Measurements from ENCODE around the gene HOXD1.

HOXD1 gene

DNA sequence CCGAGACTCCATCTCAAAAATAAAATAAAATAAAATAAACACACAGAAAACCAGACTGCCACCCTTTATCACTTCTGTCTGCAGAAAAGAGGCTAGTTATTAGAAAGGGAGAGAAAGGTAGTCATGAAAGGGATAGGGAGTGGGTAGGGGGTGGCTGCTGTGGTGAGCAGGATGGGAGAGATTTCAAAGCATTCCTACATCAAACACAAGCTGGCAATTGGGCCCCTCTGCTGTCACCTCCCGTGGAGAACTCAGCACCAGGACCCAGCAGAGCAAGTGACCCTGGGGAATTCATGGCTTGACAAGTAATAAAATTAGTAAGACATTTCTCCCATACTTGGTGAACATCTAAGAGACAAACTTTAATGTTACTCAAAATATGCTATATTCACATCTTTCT, 3.7 kb upstream of the HOXD1 start:
- DNase-seq (ENCODE audit: low spot score), result no peak

DNA sequence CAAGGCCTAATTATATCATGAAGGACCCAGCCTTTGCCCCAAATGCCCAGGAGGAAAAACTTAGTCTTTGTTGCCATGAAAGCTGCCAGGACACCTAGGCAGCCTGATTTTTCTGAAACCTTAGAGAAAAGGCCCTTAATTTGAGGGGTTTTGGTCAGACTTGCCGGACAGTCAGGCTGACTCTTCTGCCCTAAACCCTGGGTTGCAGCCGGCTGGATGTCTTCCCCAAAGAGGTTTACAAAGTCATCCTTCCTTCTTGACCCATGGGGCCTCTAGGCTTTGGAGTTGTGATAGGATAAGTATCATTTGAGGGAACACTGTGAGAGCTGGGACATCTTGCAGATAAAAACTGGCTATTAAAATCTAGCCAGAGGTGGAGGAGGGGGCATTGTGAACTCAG, 2.4 kb upstream of the HOXD1 start:
- DNase-seq (ENCODE audit: low spot score), result no peak

DNA sequence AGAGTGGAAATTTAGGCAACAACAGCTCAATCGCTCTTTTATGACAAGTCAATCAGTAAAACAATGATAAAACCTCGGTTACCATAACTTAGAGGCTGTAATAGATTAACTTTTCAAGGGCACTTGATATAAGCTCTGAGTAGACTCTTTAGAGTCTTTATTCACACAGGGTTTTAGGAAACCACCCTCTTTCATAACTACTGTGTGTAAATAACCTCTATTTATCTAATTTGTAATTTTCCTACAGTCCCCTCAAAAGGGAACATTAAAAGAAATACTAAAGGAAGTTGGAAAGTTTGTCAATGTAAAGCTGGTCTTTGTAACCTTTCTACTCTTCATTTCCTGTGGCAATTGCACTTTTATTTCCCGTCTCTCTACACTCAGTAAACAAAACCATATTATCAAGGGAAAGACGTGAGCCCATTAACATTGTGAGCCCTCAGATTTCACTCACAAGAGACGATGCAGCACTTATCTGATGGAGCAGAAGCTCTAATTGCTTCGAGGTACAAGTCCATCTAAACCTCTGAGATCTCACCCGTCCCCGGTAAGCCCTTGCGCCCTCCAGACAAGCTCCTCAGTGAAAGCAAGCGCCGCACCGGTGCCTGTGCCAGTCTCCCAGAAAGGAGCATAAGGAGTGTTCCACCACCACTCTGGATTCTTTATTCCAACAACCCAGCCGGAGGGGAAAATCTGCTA, 1.1 kb upstream of the HOXD1 start:
- DNase-seq (ENCODE audit: low spot score), result no peak

DNA sequence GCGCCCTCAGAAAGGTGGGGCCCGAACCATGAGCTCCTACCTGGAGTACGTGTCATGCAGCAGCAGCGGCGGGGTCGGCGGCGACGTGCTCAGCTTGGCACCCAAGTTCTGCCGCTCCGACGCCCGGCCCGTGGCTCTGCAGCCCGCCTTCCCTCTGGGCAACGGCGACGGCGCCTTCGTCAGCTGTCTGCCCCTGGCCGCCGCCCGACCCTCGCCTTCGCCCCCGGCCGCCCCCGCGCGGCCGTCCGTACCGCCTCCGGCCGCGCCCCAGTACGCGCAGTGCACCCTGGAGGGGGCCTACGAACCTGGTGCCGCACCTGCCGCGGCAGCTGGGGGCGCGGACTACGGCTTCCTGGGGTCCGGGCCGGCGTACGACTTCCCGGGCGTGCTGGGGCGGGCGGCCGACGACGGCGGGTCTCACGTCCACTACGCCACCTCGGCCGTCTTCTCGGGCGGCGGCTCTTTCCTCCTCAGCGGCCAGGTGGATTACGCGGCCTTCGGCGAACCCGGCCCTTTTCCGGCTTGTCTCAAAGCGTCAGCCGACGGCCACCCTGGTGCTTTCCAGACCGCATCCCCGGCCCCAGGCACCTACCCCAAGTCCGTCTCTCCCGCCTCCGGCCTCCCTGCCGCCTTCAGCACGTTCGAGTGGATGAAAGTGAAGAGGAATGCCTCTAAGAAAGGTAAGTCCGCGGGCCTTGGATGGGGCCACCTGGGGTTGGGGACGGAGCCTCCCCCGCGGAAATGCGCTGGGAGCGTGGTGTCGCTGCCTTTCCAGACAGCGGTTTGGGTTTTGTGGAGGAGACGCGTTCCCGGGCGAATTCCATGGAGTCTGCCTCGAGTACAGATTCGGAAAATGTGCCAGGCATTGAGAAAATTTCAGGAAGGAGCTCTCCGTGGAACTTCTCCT, 559 bp downstream of the HOXD1 start:
- no peak for DNase-seq (ENCODE audit: low spot score)

DNA sequence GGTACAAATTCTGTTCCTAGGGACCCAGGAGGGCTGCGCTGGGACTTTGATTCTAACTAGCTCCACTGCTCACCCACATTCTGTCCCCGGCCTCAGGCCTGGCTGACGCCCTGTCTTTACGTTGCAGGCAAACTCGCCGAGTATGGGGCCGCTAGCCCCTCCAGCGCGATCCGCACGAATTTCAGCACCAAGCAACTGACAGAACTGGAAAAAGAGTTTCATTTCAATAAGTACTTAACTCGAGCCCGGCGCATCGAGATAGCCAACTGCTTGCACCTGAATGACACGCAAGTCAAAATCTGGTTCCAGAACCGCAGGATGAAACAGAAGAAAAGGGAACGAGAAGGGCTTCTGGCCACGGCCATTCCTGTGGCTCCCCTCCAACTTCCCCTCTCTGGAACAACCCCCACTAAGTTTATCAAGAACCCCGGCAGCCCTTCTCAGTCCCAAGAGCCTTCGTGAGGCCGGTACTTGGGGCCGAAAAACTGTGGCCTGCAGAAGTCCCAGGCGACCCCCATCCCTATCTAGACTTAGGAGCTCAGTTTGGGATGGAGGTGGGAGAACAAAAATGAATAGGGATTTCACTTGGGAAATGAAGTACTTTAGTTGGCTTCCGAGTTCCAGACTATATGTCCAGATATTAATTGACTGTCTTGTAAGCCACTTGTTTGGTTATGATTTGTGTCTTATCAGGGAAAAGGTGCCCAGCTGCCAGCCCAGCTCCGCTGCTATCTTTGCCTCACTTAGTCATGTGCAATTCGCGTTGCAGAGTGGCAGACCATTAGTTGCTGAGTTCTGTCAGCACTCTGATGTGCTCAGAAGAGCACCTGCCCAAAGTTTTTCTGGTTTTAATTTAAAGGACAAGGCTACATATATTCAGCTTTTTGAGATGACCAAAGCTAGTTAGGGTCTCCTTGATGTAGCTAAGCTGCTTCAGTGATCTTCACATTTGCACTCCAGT, 1.5 kb downstream of the HOXD1 start:
- no peak for DNase-seq (ENCODE audit: low spot score)

DNA sequence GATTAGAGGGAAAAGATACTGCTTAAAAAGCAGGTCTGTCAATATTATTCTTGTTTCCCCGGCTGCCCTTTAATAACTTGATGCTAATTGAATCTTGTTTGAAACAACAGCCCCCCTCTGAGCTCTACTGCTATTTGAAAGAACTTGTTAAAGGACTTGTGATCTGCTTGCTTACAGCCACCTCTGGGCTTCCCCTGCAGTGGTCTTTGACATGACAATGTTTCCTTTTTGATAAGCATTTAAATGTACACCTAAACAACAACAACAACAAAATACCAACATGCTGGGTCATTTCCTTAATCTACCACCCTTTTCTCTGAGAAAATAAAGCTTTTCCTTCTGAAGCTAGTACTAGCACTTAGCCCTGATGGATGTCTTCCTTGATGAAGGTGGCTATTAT, 3.9 kb downstream of the HOXD1 start:
- no peak for DNase-seq (ENCODE audit: low spot score)

DNA sequence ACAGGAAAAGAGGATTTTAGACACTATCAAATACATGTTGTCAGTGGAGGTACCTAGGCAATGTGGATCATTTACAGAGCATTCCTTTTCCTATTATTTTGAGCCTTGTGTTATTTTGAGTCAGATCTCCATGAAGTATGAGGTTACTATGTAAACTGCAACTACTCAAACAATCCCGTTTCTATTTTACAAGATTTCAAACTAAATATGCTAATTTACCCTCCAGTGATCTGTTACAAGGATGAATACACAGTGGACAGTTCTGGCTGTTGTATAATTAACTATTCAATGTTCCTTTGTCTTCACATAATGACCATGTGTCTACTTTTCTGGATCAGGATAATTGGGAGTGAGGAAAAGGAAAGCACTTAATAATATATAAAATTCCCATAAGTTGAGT, 4.6 kb downstream of the HOXD1 start:
- DNase-seq (ENCODE audit: low spot score), result no peak

DNA sequence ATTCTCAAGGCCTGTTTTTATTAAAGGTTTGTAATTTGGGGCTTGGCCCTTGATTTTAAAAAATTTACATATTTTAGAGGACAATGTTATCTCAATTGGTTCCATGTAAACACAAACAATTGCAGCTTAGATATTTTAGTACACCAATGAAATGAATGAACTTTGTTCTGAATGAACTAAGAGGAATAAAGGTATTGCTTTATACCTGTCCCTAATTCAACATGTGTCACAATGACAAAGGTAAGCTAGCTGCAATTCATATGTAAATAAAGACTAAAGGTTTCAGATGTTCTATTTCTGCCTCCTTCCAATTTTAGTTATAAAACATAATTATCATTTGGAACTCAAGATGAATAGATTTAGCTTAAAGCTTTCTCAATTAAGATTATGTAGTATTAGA, 11.4 kb downstream of the HOXD1 start:
- DNase-seq (ENCODE audit: low spot score), result no peak

DNA sequence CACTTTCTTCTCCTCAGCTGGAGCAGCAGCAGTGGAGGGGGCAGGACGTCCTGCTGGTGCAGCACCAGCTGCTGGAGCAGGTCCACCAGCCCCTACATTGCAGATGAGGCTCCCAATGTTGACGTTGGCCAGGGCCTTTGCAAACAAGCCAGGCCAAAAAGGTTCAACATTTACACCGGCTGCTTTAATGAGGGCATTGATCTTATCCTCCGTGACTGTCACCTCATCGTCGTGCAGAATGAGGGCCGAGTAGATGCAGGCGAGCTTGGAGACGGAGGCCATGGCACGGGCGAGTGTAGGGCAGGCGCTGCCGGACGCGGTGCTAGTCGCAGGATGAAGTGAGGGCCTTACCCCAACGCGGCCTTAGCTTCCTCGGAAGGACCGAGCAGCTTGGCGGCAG, 12.5 kb downstream of the HOXD1 start:
- no peak for DNase-seq (ENCODE audit: low spot score)

DNA sequence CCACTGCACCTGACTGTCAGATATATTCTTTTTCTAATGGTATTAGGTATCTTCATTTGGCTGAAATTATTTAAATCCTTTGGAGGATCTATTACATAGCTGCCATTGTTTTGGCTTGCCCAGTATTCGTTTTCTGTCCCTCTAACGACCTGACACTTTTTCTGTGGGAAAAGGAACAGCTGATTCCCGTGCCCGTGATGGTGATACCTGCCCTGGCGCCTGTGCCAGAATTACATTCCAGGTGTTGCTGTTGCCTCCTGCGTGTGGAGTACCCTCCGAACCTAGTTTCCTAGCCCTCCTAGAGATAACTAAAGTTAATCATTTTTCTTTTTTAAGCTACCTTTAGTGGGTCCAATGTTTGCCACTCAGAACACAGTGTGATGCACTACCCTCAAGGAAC, 14.0 kb downstream of the HOXD1 start:
- no peak for DNase-seq (ENCODE audit: low spot score)

DNA sequence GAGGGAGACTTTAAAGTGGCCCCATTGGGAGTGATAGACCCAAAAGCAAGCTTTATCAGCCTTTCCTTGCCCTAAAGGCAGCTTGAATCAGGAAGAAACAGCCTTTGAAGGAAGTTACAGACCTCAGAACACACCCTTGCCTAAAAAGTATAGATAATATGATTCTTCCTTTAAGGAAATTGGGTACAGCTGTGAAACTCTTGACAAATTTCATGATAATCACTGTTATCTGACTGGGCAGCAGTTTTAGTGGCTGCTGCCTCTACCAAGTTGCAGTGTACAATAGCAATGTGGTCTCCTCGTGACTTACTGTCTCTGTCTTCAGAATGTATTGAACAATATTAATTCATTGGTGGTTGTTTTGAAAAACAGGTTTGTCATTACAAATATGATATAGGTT, 16.7 kb downstream of the HOXD1 start:
- no peak for DNase-seq (ENCODE audit: low spot score)

DNA sequence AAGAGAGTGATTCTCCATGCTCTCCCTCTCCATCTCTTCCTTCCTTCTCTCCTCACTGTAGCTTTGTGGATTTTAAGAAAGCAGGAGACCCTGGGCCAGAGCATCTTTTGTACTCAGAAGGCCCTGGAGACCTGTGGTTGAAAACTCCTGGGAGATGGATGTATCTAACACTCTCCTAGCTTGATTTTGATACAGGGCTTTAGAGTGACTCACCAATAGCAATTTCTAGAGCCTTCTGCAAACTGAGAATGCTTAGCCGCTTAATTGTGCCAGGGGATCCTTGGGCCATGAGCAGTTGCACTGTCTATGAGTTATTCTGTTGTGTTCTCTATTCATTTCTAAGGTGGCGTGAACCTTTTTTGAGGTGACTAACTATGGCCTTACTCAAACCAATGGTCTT, 17.7 kb downstream of the HOXD1 start:
- DNase-seq (ENCODE audit: low spot score), result no peak

DNA sequence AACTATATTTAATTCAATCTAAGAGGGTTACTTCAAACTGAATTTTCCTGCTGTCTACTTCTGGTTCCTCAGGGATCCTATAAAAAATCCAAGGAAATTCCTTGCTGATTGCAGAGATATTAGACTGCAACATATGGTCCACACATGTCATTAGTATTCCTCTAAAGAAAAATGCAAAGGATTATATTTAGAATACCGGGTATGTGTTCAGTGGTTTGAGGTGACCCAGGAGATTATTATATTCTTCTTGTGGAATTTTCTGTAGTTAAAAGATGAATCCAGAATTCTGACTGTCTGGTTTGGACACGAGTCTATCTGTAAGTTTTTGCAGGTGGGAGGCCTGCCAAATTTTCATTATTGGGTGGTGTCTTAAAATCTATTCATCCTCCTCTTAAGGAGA, 18.2 kb downstream of the HOXD1 start:
- DNase-seq (ENCODE audit: low spot score), result no peak

DNA sequence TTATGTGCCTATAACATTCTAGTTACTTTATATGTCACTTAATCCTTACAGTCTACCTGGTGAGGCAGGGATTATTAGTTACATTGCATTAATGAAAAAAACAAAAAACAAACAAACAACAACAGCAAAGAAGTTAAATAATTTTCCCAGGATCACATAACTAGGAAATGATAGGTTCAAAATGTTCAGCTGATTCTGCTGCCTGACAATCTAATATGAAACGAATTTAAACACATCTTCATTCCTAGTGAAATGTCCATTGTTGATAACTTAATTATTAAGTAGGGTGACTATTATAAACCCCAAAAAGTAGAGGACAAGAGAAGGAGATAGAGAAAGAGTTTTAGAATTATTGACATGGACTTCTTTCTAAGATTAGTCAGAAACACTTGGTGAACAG, 22.6 kb downstream of the HOXD1 start:
- no peak for DNase-seq (ENCODE audit: low spot score)

DNA sequence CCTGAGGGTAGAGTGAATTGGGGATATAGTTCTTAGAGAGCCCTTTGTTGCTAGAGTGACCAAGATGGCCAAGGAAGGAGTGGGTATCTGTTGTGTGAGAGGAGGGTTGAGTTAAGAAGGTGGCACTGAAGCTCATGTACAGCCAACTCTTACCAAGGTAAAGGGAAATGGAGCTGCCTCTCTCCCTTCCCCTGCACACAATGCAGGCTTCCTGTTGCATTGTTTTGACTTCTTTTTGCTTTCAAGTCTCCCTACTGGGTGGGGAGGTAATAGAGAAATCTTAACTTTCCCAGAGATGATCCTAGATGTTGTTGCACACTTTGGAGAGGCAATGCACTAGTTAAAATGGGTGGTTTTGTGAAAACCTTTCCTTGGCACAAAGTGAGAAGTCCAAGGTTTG, 23.8 kb downstream of the HOXD1 start:
- DNase-seq (ENCODE audit: low spot score), result no peak

DNA sequence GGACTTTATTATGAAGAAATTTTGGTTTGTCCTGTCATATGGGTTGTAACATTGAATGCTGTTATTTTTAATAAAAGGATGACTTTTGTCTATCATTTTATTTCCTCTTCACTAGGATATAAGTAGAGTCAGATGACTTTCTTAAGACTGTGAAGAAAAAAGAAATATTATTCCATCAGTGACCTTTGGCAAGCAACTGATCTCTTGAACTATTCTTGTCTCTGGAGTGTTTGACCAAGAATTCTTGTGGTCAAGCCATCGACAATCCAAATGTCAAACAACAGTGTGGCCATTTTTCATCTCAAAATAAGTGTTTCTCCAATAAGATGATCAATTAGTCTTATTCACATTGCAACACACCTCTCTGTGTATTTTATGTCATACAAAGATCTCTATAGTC, 24.9 kb downstream of the HOXD1 start:
- no peak for DNase-seq (ENCODE audit: low spot score)

DNA sequence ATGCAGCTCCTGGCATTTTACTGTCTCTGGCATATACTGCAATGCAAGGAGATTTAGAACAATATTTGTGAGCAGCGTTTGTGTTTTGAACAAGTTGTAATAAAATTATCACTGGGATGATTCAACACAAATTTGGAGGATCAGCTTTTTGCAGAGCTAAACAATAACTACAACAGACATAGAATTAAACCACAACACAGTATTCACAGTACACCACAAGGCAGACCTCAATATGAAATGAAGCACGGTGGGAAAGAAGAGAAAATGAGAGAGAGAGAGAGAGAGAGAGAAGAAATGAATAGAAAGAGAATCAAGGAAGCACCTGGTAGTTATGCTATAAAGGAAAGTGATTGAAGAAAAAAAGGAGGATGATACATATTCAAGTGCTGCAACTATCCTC, 39.4 kb downstream of the HOXD1 start:
- no peak for DNase-seq (ENCODE audit: low spot score)

DNA sequence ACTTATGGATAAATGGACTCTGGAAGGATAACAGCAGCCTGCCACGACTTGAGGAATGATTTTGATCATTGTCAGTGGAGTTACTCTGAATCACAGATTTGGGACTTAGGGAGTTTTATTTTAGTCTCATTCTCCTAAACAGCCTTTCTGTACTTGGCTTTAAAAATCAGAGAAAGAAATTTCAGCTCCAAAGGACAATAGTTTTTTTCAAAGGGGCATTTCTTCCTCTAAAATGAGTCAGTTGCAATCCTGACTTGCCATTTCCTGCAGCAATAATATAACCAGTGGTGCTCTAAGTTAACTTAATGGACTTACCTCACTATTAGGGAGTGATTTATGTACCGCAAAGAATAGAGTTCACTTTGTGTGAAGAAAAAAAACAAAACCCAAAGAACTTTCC, 45.7 kb downstream of the HOXD1 start:
- DNase-seq (ENCODE audit: low spot score), result no peak

DNA sequence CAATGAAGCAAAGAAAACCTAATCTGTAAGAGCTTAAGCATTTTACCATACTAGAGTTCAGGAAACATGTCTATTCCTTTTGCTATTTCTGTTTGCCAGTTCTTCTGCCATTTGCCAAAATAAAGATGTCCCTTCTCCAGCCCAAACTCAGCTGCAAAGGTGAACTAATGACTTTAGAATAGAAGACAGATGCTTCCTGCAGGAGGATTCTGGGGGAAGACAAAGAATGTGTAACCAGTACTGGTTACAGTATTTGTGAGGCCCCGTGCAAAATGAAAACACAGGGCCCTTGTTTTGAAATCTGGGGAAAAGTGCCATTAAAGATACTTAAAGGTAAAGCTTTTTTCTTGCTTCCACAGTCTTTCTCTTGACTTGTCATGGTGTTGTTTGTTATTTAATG, 46.5 kb downstream of the HOXD1 start:
- no peak for DNase-seq (ENCODE audit: low spot score)

DNA sequence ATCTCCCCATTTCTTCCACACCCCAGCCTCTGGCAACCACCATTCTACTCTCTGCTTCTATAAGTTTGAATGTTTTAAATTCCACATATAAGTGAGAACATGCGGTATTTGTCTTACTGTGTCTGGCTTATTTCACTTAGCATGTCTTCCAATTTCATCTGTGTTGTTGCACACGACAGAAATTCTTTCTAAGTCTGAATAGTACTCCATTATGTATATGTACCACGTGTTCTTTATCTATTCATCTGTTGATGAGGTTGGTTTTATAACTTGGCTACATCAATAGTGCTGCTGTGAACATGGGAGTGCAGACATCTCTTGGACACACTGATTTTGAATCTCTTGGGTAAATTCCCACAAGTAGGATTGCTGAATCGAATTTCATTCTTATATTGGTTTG, 49.0 kb downstream of the HOXD1 start:
- DNase-seq (ENCODE audit: low spot score), result no peak

DNA sequence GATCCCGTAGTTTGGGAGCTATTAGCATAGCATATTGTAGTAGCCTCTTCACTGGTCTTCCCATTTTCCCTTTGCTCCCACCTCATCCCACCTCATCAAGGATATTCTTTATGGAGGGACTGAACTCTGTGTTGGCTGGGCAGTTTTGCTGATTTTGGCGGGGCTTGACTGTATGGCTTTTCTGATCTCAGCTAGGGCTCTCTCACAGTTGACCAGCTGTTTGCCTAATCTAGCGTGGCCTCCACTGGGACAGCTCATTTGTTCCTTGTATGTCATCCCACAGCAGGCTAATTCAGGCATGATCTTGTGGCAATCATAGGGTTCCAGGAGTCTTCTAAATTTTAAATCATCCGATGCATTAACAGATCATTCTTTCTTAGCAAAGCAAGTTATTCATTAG, 50.6 kb downstream of the HOXD1 start:
- DNase-seq (ENCODE audit: low spot score), result no peak

DNA sequence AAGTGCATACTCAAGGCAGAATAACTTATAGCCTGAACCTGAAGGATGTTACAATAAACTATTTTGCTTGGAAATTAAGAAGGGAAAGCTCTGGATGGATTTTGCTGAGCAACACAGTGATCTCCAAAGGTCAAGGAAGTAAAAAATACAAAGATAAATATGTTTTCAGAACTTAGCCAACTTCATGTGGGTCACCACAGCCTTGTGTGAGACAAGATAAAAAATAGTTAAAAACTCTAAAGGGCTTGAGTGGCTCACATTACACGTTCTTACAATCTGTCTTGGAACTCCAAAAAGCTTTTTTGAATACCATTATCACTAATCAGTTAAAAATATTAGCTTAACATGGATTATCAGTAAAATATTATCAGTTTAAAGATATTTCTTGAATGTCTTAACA, 51.8 kb downstream of the HOXD1 start:
- no peak for DNase-seq (ENCODE audit: low spot score)
